Measurements from ENCODE around the gene SCNN1B. TPM values are rescaled to one million over a fixed set of nuclear protein-coding genes. Genes with fewer than 3 reads are reported as not detected.
"Not testable (repeated sequence)": the region's sequence is repeated elsewhere in the genome, so short reads cannot be mapped to it uniquely, and the experiment has no call there.

The SCNN1B gene
- total and polyA plus RNA-seq, 10 donors = 0.80 to 6.3 (median 2.9) TPM

DNA sequence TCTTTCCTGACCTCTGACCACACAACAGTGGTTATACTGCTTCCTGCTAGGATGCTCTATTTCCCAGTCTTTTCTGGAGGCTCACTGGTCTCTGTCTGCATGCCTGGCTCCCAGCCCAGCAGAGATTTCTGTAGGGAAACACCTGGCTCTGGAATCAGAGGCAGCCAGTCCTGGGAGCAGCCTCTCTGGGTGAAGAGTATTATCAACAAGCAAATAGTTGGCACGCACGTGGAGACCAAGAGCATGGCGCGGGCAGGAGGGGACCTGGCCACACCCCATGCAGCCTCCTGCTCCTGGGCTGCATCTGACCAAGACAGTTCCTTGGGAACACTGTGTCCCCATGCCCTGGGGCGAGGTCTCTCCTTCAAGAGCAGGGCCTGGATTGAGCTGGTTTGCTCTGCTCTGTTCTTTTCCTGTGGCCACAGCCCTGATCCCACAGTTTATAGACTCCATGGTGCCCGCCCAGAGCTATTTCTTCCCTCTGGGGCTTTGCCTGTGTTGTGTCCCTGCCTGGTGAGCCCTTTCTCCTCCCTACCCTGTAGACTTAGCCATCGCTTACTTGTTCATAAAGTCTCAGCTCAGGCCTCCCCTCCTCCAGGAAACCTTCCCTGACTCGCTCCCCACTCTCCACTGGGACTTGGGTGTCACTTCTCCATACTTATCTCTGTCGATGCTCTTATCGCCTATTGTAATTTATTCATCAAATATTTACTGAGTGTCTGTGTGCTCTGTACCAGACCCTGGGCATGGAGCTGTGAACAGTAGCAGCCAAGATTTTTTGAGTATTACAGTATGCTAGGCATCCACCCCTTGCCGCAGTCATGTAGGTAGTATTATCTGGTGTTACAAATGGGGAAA is 60.6 kb downstream of the SCNN1B start:
- WGBS, 5 donors = 79 to 86% (median 79%) methylated on average over 10 to 11 of the region's 11 CpGs
- Histone ChIP-seq H3K27me3 (replicated peaks in 1 of 7) (no peaks in the 10 kb centered on the region), H3K4me3 (no peak overlapping the region), H3K4me1 (no peaks in the 10 kb centered on the region), H3K36me3 (no peaks in the 10 kb centered on the region), H3K9me3 (no peaks in the 10 kb centered on the region), H3K27ac (no peak overlapping the region)
- DNase-seq = peak; percentile 41
- TF ChIP-seq POLR2A (IDR thresholded peaks at IDR 0.05) = no peak
- TF ChIP-seq POLR2AphosphoS5 (IDR thresholded peaks at IDR 0.05) = no peak
- TF ChIP-seq, protein P1, sequence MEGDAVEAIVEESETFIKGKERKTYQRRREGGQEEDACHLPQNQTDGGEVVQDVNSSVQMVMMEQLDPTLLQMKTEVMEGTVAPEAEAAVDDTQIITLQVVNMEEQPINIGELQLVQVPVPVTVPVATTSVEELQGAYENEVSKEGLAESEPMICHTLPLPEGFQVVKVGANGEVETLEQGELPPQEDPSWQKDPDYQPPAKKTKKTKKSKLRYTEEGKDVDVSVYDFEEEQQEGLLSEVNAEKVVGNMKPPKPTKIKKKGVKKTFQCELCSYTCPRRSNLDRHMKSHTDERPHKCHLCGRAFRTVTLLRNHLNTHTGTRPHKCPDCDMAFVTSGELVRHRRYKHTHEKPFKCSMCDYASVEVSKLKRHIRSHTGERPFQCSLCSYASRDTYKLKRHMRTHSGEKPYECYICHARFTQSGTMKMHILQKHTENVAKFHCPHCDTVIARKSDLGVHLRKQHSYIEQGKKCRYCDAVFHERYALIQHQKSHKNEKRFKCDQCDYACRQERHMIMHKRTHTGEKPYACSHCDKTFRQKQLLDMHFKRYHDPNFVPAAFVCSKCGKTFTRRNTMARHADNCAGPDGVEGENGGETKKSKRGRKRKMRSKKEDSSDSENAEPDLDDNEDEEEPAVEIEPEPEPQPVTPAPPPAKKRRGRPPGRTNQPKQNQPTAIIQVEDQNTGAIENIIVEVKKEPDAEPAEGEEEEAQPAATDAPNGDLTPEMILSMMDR (IDR thresholded peaks at IDR 0.05 in 8 of 11, conservative IDR thresholded peaks at IDR 0.05 in 3 of 11) = no peak
- intact Hi-C loops (cut with DNase I; ENCODE audit: low total_unique reads) = no loop called here

DNA sequence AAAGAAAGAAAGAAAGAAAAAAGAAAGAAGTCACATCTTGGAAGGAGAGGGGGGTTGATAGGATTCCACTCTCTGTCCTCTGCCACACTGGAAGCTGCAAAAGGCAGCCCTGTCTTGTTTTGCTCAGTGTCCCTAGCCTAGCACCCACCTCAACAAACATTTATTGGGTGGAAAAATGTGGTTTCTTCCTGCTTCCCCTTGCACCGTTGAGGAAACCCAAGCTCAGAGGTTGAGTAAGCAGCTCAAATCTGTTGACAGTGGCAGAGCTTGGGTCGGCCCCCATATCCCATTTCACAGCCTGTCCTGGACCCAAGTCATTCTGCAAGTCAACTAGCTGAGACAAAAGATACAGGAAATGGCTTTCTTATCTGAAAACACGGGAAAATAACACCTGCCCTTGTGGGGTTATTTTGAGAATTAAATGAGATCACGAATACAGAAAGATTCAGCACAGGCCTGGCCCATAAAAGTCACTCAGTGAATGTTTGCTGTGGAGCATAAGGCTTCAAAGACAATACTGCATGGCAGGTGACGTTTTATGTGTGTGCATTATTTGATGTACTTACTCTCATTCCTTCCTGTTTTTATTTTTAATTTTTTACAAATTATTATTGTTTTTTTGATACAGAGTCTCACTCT is 63.6 kb downstream of the SCNN1B start:
- Histone ChIP-seq H3K4me3 (no peak overlapping the region), H3K27ac (no peak overlapping the region), H3K27me3 (replicated peaks in 1 of 7) (peaks cover 0 to 8% (median 0%) of the 10 kb centered on the region in 7 donors), H3K9me3 (no peaks in the 10 kb centered on the region), H3K36me3 (no peaks in the 10 kb centered on the region), H3K4me1 (no peaks in the 10 kb centered on the region)
- TF ChIP-seq, protein P1 (IDR thresholded peaks at IDR 0.05 in 8 of 11, conservative IDR thresholded peaks at IDR 0.05 in 3 of 11) = no peak
- TF ChIP-seq POLR2A (IDR thresholded peaks at IDR 0.05) (no peak), POLR2AphosphoS5 (IDR thresholded peaks at IDR 0.05) (no peak)
- DNase-seq = no peak
- 15 to 22% (median 16%) methylated on average over 5 of the region's 5 CpGs for WGBS, 5 donors
- intact Hi-C loops (cut with DNase I; ENCODE audit: low total_unique reads) = no loop called here

DNA sequence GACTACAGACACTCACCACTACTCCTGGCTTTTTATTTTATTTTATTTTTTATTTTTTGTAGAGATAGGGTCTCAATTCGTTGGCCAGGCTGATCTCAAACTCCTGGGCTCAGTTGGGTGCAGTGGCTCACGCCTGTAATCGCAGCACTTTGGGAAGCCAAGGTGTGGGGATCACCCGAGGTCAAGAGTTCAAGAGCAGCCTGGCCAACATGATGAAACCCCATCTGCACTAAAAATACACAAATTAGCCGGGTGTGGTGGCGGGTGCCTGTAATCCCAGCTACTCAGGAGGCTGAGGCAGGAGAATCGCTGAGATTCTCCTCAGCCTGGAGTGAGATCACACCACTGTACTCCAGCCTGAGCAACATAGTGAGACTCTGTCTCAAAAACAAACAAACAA is 64.2 kb downstream of the SCNN1B start:
- intact Hi-C loops (cut with DNase I; ENCODE audit: low total_unique reads); H3K9me3 ChIP-seq; H3K4me3 ChIP-seq; H3K27ac ChIP-seq; H3K36me3 ChIP-seq; H3K4me1 ChIP-seq; DNase-seq: not testable (repeated sequence)
- WGBS, 5 donors = 82 to 87% (median 84%) methylated on average over 7 of the region's 7 CpGs
- H3K27me3 ChIP-seq (replicated peaks in 1 of 7) = peaks cover 0 to 14% (median 0%) of the 10 kb centered on the region in 7 donors

DNA sequence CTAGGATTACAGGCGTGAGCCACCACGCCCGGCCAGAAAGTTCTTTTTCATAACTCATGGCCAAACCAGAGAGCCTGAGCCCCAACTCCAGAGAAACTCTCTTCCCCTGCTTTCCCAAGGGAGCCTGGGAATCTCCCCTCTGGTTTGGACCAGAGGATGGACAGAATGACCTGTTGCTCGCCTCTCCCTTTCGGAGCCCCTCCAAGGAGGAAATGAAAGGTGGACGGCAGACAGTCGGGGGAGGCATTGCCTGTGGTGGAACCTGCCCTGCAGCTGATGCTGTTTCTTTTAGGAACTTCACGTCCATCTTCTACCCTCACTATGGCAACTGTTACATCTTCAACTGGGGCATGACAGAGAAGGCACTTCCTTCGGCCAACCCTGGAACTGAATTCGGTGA is 65.5 kb downstream of the SCNN1B start:
- H3K4me1 ChIP-seq = no peaks in the 10 kb centered on the region
- H3K27me3 ChIP-seq (replicated peaks in 1 of 7) = peaks cover 0 to 25% (median 0%) of the 10 kb centered on the region in 7 donors
- H3K4me3 ChIP-seq = no peak overlapping the region
- intact Hi-C loops (cut with DNase I; ENCODE audit: low total_unique reads) = no loop called here
- DNase-seq = no peak
- TF ChIP-seq, protein P1 (IDR thresholded peaks at IDR 0.05 in 8 of 11, conservative IDR thresholded peaks at IDR 0.05 in 3 of 11) = no peak
- TF ChIP-seq POLR2AphosphoS5 (IDR thresholded peaks at IDR 0.05) = no peak
- no peak for TF ChIP-seq POLR2A (IDR thresholded peaks at IDR 0.05)
- WGBS, 5 donors = 77 to 88% (median 83%) methylated on average over 10 of the region's 10 CpGs
- H3K27ac ChIP-seq = no peak overlapping the region
- no peaks in the 10 kb centered on the region for H3K36me3 ChIP-seq
- no peaks in the 10 kb centered on the region for H3K9me3 ChIP-seq

All from spleen (tissue), 11 donors.